HG02759 (cell line): Measurements from ENCODE around the gene ZFYVE28.

Source experiments
- ATAC-seq: cut with Tn5 transposase; IDR thresholded peaks from one replicate; pipeline ENCODE4 v1.9.1; 2021; ENCODE audit warnings: mild to moderate bottlenecking, moderate library complexity; ENCODE audit not compliant: unreplicated experiment

ZFYVE28 gene

DNA sequence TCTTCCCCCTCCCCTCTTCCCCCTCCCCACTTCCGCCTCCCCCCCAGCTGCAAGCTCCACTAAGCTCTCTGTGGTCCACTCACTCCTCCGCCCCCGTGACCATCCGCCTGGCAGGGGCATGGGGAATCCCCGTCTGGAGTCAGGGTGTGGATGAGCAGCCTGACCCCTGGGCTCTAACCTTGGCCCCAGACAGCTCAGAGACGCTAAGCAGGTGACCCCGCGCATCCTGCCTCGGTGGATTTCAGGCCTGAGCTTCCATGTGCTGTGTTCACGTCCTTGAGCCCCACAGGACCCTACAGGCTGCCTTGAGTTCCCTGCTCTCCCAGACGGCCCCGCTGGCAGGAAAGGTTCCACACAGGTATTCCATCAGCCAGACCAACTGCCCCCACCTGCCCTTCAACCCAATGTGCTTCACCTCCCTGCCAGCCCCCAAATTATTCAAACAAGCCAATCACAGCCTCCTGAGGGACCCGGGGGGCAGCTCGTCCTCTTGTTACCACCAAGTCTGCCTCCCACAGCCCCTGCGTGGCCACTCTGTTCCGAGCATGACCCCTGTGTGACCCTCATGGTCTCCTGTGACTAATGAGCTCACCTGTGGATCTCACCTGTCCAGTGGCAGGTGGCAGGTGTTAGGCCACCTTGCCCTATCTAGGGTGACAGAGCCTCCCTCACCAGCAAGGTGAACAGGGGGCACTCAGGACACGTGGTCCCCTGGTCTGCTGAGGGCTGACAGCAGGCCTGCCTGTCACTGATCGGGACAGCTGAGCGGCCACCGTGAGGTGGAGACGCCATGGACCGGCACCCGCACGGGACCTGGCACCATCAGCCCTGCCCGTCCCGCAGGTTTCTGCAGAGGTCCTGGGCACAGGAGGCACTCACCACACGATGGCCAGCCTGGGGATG lies 83.4 kb downstream of the ZFYVE28 start:
- no peak for ATAC-seq

DNA sequence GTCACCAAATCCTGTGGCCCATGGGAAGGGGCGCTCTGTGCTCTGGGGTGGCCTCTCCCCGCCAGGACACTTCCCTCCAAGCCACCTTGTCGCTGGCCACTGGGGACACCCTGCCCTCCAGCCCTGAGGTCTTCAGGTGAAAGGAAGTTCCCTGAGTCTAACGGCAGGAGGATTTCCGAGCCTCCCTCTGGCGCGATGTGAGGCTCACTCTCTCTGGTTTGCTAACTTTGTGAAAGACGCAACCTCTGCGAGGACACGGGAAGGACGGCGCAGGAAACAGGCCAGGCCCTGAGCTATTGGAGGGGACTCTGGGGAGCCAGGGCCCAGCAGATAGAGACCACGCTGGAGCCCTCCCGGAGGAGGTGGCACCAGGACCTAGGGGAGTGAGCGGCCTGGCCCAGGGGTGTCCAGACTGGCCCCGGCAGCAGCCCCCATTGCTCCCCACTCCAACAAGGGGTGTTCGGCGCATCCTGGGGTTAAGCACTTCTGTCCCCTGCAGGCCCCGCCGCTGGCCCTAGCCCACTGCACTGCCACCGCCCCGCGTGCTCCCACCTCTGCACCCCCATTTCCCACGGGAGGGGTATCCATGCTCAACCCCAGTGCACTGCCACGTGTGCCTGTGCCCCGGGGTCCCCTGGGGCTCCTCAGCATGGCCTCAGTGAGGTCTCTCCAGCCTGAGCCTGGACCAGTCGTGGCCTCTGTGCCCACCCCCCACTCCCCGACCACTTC lies 84.4 kb downstream of the ZFYVE28 start:
- no peak for ATAC-seq

DNA sequence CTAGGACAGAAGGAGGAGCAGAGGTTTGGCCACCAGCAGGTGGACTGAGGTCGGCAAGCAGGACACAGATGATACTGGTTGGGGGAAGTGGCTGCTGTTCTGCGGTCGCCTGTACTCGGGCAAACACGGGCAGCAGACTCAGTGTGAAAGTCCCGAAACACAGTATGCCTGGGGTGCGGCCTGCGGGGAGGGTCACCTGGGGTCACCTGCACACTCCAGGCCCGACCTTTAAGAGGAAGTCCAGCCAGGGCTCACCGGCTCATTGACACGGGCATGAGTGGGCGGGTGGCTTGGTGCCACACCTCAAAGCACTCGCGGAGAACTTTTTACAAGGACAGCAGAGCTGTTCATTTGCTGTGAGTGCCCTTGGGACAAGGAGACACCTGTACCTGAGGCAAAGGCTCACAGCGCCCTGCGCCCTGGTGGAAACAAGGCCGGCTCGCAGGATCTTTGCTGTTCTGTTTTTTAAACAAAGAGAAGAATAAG lies 85.0 kb downstream of the ZFYVE28 start:
- ATAC-seq = no peak

DNA sequence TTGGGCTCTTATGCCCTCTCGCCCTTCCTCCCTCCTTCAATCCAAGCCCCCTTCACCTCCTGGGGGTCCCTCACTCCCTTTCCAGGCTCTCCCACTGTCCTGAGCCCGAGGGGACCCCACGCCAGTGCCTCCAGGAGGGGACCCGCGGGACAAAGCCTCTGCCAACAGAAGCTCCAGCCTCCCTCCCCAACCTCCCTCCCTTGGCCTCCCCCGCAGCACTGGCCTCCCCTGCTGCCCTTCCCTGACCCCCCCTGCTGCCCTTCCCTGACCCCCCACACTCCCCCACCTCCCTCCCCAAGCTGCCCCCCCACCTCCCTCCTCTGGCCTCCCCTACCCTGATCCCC lies 85.5 kb downstream of the ZFYVE28 start:
- no peak for ATAC-seq

DNA sequence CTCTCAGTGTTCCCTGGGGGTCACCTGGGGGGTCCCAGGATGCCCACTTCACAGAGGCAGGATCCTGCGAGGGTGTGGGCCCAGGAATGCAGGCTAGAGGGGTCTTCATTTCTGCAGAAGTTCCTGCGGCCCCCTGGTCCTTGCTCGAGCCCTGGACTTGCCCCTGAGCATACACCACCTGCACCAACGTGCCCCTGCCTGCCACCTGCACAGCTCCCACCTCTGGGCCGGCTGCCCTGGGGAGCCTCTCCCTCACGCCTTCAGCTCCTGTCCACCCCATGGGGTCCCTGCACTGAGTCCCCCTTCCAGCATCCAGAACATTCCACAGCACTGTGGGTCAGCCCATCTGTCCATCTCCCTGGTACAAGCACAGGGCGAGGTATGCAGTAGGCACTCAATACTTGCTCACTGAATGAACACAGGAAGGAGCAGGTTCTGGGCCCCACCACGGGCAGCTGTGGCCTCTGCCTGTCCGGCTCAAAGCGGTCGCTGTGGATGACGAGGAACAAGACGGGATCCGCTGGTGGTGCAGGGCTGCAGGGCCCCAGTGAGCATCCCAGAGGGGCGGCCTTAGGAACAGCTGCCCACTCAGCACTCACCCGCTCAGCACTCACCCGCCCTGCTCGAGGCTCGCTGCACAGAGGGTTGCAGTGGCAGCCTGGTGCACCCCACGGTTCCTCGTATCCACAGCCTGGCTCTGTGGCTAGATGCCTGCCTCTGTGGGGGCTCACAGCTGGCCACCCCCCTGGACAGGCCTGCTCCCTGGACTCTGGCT lies 86.1 kb downstream of the ZFYVE28 start:
- ATAC-seq = no peak

DNA sequence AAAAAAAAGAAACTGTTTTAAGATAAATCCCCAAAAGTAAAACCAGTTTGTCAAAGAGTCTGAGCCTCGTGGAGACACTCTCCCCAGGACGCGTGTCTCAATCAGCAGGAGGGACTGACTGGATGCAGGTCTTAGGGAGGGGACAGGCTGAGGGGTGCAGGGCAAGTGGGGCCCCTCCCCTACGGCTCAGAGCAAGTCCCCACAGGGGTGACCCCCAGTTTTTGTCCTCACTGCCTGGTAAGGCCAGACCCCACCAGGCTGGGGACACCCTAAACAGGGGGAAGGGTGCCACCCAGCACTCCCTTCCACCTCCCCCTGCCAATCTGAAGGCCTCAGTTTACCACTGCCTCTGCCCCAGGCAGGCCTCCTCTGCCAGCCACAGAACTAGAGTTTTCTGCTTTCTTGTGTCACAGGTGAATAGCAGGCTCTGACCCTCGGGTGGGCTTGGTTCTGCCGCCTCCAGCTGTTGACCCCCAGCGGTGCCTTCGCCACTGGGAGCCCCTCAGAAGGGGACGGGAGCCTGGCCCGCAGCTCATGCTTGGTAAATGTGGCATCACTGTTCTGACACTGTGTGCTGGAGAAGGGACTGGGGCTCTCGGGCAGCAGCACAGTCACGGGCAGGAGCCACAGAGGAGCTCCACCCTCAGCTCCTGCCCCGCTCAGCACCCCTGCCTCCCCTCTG lies 86.8 kb downstream of the ZFYVE28 start:
- ATAC-seq = no peak

DNA sequence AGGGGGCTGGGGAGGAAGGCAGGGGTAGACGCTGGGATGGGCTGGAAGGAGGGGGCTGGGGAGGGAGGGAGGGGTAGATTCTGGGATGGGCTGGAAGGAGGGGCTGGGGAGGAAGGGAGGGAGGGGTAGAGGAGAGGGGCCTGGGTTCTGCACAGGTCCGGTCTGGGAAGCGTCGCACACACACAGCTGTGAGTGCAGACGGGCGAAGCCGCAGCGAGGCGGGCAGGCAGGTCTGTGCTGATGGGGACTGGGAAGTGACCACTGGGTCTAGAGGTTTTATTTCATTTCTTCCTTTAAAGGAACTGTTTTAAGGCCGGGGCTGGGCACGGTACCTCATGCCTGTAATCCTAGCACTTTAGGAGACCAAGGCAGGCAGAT lies 87.4 kb downstream of the ZFYVE28 start:
- no peak for ATAC-seq

DNA sequence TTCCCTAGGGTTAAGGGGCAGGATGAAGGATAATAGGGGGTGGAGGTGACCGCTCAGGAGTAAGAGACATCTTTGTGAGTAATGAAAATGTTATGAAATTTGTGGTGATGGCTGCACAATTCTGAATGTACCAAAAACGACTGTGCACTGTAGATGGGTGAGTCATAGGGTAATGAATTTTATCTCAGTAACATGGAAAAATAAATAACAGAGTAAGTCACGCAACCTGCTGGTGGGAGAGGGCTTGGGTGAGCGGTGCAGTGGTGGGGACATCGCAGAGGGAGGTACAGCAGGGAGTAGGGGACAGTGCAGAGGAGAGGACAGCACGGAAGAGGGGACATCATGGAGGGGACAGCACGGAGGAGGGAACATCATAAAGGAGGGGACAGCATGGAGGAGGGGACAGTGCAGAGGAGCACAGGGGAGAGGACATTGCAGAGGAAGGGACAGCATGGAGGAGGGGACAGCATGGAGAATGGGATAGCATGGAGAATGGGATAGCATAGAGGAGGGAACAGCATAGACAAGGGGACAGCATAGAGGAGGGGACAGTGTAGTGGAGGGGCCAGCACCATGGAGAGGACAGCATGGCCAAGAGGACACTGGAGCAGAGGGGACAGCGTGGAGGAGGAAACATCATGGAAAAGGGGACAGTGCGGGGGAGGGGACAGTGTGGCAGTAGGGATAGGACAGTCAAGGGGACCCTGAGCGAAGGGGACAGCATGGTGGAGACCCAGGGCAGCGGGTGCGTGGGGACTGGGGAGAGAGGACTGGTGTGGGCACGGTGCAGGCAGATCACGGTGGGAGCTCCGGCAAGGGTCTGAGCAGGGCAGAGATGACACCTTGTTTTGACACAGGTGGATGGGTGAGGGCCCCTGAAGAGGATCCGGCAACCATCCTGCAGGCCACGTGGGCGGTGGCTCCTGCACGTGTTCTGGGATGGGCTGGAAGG lies 88.1 kb downstream of the ZFYVE28 start:
- no peak for ATAC-seq

DNA sequence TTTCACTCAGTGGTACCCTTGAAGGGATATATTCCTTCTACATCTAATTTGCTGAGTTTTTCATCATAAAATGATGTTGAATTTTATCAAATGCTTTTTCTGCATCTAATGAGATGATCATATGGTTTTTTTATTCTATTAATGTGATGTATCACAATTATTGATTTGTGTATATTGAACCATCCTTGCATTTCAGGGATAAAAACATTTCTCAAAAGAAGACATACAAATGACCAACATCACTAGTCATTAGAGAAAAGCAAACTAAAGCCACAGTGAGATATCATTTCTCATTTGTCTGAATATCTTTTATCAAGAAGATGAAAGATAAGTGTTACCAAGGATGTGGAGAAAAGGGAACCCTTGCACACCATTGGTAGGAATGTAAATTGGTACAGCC lies 90.9 kb downstream of the ZFYVE28 start:
- ATAC-seq = no peak

DNA sequence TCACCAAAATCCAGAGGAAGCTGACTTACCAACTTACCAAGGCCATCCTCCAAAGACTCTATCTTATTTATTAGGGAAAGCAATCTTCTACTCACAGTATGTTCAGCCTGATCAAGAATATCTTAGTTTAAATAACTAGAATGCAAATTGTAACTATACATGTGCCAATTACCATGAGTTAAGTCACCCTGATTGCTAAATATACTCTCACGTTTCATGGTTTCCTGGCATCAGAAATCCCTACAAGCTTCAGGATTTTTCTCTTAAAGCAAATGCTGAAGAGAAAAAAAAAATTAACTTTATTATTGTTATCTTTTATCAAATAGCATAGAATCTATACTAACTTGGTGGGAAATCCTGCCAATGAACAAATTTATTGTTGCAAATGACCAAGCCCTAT lies 93.6 kb downstream of the ZFYVE28 start:
- no peak for ATAC-seq

DNA sequence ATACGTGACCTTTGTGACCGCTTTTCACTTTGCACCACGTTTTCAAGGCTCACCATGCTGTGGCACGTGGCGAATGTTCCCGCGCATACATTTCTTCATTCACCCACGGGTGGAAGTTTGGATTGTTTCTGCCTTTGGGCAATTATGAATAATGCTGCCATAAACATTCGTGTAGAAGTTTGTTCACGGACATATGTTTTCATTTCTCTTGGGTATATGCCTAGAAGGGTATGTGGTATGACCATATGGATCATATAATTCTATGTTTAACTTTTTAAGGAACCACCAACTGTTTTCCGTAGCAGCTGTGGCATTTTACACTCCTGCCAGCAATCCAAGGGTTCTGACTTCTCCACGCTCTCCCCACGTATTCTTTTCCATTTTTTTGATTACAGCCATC lies 95.6 kb downstream of the ZFYVE28 start:
- ATAC-seq = no peak

DNA sequence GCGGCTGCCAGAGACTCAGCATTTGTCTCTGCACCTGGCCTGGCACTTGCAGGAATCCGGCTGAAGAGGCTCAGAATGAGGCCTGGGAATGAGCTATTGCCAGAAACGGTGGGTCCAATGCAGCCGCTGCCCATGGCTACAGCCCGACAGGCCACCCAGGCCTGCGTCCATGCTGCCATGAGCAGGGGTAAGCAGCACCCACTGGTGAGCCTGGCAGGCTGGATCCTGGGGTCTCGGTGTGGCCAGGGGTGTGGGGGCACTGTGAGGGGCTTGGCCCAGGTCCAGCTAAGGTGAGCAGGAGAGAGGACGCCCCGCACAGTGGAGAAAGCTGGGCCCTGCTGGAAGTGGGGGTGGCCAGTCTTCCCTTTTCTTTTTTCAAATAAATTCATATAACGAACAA lies 96.2 kb downstream of the ZFYVE28 start:
- no peak for ATAC-seq

DNA sequence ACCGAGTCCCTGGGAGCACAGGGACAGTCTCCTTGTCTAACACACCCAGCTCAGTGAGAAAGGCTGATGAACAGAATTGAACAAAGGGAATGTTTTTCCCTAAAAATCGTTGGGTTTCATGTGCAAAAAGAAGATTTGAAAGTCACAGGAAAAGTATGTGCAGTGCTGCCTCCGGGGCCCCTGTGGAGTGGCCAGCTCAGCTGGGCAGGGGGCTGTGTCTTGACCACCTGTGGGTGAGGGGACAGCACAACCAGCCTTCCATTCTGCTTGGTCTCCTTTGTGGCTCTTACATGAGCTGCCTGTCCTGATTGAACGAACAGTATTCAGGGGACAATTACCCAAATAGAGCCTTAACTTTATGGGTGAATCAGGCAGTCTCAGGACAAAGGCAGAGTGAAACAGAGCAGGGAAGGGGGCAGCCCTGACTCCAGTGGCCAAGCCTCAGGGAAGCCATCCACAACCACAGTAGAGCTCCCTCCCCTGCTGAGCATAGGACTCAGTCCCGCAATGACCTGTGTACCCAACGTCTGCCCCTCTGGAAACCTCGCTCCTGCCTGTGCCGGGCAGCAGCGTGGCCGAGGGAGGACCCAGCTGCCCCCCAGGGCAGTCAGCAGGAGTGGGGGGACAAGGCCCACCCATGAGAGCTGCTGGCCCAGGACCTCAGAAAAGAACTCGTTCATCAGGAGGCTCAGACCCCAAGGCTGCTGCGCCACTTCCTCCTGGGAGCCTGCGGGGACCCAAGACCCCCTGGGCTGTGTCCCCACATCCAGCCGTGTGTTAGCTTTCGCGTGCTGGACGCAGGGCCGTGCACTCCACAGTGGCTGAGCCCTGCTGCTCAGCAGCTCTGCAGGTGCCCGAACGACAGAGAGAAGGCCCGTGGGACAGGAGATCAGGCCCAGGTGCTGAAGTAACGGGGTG lies 96.9 kb downstream of the ZFYVE28 start:
- ATAC-seq = no peak

DNA sequence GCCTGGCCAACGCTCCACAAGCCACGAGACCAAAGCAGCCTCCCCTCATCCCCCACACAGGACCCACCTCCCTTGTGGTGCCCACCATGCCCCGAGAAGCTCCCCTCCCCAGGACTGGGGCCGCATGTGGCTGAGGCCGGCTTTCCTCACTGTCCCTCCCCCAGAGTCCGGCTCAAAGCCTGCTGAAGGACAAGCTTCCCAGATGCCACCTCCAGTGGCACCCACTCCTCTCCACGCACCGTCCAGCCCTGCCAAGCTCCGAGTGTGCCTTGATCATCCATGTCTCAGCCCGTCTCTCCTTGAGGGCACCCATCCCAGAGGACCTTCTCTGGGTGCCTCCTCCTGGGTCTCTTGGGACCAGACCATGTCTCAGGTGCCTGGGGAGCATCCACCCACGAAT lies 97.7 kb downstream of the ZFYVE28 start:
- no peak for ATAC-seq

DNA sequence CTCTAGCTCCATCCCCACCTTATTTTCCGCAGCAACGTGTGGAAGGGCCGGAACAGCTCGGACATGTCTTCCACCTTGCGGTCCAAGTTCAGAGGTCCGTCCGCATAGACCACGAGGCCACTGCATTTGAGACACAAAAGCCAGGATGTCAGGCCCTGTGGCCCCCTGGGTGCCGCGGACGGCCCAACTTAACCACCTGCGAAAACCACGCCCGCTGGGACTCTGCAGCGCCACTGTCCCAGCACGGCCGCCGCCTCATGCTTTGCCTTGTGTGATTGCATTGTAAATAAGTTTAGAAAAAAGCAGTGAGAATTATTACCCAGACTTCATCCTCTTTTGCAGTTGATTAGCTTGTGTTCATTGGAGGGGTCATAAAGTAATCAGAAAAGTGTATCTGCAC lies 98.3 kb downstream of the ZFYVE28 start:
- no peak for ATAC-seq

DNA sequence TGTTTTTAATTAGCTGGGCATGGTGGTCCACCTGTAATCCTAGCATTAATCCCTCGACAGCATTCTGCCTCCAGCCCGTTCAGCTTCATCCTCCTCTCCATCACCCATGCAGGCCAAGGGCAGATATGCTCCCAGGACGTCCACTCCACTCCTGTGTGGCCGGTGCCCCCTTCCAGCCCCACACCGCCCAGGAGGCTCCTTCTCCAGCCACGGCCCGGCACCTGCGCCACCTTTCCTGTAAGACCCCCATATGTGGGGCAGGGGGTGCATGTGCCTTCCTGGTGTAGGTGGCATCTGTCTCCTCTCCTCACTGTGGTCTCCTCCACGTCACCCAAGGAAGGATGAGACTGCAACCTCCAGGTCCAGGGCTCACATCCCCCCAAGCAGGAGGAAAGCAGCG lies 99.6 kb downstream of the ZFYVE28 start:
- no peak for ATAC-seq

DNA sequence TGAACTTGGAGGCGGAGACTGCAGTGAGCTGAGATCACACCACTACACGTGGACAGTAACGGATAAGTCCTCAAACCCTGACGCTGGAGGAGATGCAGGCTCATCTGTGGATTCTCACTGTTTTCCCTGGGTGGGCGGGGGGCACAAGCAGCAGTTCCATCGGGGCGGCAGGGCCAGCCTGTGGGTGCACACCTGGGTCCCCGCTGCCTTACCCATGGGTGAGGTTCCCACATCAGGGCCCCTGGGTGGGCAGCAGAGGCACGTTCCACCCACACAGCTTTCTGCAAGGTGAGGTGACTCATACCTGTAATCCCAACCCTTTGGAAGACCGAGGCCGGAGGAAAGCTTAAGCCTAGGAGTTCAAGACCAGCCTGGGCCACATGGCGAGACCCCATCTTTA lies 100.0 kb downstream of the ZFYVE28 start:
- no peak for ATAC-seq

DNA sequence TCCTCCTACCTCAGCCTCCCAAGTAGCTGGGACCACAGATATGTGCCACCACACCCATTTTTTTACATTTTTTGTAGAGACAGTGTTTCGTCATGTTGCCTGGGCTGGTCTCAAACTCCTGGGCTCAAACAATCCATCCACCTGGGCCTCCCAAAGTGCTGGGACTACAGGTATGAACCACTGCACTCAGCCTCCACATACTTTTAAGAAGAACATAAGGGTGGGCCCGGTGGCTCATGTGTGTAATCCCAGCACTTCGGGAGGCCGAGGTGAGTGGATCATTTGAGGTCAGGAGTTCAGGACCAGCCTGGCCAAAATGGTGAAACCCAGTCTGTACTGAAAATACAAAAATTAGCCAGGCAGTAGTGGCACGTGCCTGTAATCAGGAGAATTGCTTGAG lies 105.1 kb downstream of the ZFYVE28 start:
- no peak for ATAC-seq
